SU-DHL-6 (cell line): ENCODE data around the gene CCDC83.

Source experiments
- H2AFZ ChIP-seq: fragments of 200-600 bp; sonication (generic); 2 replicates; pipeline ENCODE4 v1.6.1; 2014; ENCODE audit warnings: low read depth, mild to moderate bottlenecking, moderate library complexity, mixed read lengths, antibody characterized with exemption, low read length; ENCODE audit not compliant: severe bottlenecking
- H3F3A ChIP-seq: fragments of 200-600 bp; shearing (Covaris generic); 2 replicates; pipeline ENCODE4 v1.6.0; 2016; ENCODE audit warnings: antibody characterized with exemption, mild to moderate bottlenecking; ENCODE audit not compliant: insufficient read depth
- H3K27ac ChIP-seq: fragments of 200-600 bp; sonication (generic); 2 replicates; pipeline ENCODE4 v1.5.1; 2016; ENCODE audit warnings: low read depth, mild to moderate bottlenecking, low read length, moderate library complexity, mixed read lengths
- H3K27me3 ChIP-seq: fragments of 200-600 bp; sonication (generic), shearing (Covaris generic); 2 replicates; pipeline ENCODE4 v1.6.0; 2014; ENCODE audit warnings: mild to moderate bottlenecking, low read length
- H3K36me3 ChIP-seq: fragments of 200-600 bp; sonication (generic); 2 replicates; pipeline ENCODE4 v1.6.1; 2014; ENCODE audit warnings: mild to moderate bottlenecking, low read length, mixed read lengths
- H3K4me2 ChIP-seq: fragments of 300-600, 200-600 bp; shearing (Covaris generic), sonication (generic); 2 replicates; pipeline ENCODE4 v1.6.0; 2014; ENCODE audit warnings: low read length, low read depth, mild to moderate bottlenecking; ENCODE audit not compliant: poor library complexity, severe bottlenecking
- H3K4me3 ChIP-seq: fragments of 200-600 bp; sonication (generic); 2 replicates; pipeline ENCODE4 v1.5.1; 2014; ENCODE audit warnings: antibody characterized with exemption, low read length, mild to moderate bottlenecking, mixed read lengths; ENCODE audit not compliant: insufficient read depth, poor library complexity, severe bottlenecking
- H3K79me2 ChIP-seq: fragments of 200-600 bp; sonication (generic); 2 replicates; pipeline ENCODE4 v1.6.1; 2014; ENCODE audit warnings: mild to moderate bottlenecking, low read length, moderate library complexity; ENCODE audit not compliant: insufficient read depth
- H3K9ac ChIP-seq: fragments of 200-600 bp; sonication (generic); 2 replicates; pipeline ENCODE4 v1.7.0; 2014; ENCODE audit warnings: mild to moderate bottlenecking, low read length
- H3K9me2 ChIP-seq: fragments of 200-600 bp; sonication (generic); replicated peaks from 2 replicates; pipeline ENCODE4 v1.6.1; 2014; ENCODE audit warnings: low read length; ENCODE audit not compliant: insufficient read depth
- H3K9me3 ChIP-seq: fragments of 200-600 bp; sonication (generic); 2 replicates; pipeline ENCODE4 v1.6.1; 2014; ENCODE audit warnings: low read length, mixed read lengths; ENCODE audit not compliant: insufficient read depth
- H4K20me1 ChIP-seq: fragments of 200-600 bp; sonication (generic); 2 replicates; pipeline ENCODE4 v1.6.1; 2014; ENCODE audit warnings: low read depth, mild to moderate bottlenecking, antibody characterized with exemption, low read length, moderate library complexity, mixed read lengths
- CTCF ChIP-seq: fragments of 200-600 bp; sonication (generic); IDR thresholded peaks from one replicate; pipeline ENCODE4 v1.5.1; 2017; ENCODE audit warnings: antibody characterized with exemption, mild to moderate bottlenecking, low read length, moderate library complexity; ENCODE audit not compliant: insufficient read depth, poor library complexity, severe bottlenecking
- EZH2phosphoT487 ChIP-seq: fragments of 200-600 bp; sonication (generic), shearing (Covaris generic); conservative IDR thresholded peaks from 2 replicates; pipeline ENCODE4 v1.6.1; 2018; ENCODE audit warnings: mild to moderate bottlenecking, antibody characterized with exemption, low read length, moderate library complexity, mixed read lengths

The CCDC83 gene

DNA sequence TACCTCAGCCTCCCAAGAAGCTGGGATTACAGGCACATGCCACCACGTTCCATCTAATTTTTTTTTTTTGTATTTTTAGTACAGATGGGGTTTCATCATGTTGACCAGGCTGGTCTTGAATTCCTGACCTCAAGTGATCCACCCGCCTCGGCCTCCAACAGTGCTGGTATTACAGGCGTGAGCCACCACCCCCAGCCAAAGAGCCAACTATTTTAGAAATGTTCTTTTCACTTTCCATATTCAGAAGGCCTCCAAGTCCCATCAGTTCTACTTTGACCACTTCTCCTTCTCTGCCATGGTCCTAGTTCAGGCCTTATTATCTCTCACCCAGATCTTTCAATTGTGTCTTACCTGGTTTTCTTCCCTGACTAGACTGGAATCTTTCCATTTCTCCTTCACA lies 48.2 kb downstream of the CCDC83 start:
- no peak overlapping the region for H2AFZ ChIP-seq
- no peaks in the 10 kb centered on the region for H3K79me2 ChIP-seq
- H3K36me3 ChIP-seq, result no peaks in the 10 kb centered on the region
- H3F3A ChIP-seq, result no peaks in the 10 kb centered on the region
- no peaks in the 10 kb centered on the region for H4K20me1 ChIP-seq
- H3K9ac ChIP-seq, result no peak overlapping the region
- no peaks in the 10 kb centered on the region; the same call in 1 of the 2 replicates for H3K9me2 ChIP-seq
- no peak for TF ChIP-seq CTCF
- TF ChIP-seq EZH2phosphoT487, result no peak
- H3K27ac ChIP-seq, result no peak overlapping the region
- H3K27me3 ChIP-seq, result no peaks in the 10 kb centered on the region
- no peak overlapping the region for H3K4me3 ChIP-seq
- no peaks in the 10 kb centered on the region for H3K9me3 ChIP-seq
- no peak overlapping the region for H3K4me2 ChIP-seq

GRCh38 chr11:85903811-85904210 lies 48.6 kb downstream of the CCDC83 start:
- Histone ChIP-seq H3K36me3 (no peaks in the 10 kb centered on the region), H2AFZ (no peak overlapping the region), H3K9me3 (no peaks in the 10 kb centered on the region), H3K79me2 (no peaks in the 10 kb centered on the region), H3K27ac (no peak overlapping the region), H3F3A (no peaks in the 10 kb centered on the region), H3K9ac (no peak overlapping the region), H3K4me2 (no peak overlapping the region), H3K27me3 (no peaks in the 10 kb centered on the region), H4K20me1 (no peaks in the 10 kb centered on the region), H3K9me2 (no peaks in the 10 kb centered on the region; the same call in 1 of the 2 replicates), H3K4me3 (no peak overlapping the region)
- TF ChIP-seq EZH2phosphoT487 (no peak), CTCF (no peak)

DNA sequence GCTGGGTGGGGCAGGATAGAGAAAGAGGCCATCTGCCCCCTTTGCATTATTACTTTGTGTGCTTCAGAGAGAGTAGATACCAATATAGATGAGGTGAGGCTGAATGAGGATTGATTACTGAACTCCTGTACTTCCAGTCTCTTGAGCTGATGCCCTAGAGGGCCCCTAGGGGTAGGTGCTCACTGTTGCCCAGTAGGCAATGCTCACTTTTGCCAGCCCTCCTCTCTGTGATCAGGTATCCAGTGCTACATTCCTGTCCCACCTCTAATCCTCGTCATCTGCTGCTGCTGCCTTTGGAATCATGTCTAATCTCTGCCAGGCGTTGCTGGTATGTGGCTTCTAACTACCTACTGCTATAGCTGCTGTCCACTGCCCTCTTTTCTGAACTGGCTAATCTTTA lies 57.2 kb downstream of the CCDC83 start:
- Histone ChIP-seq H3K4me2 (no peak overlapping the region), H3K79me2 (no peaks in the 10 kb centered on the region), H3K4me3 (no peak overlapping the region), H3K27ac (no peak overlapping the region), H3K36me3 (no peaks in the 10 kb centered on the region), H4K20me1 (no peaks in the 10 kb centered on the region), H3K9me3 (no peaks in the 10 kb centered on the region), H3K27me3 (no peaks in the 10 kb centered on the region), H2AFZ (no peak overlapping the region), H3K9ac (no peak overlapping the region), H3F3A (no peaks in the 10 kb centered on the region), H3K9me2 (no peaks in the 10 kb centered on the region)
- TF ChIP-seq EZH2phosphoT487, result no peak
- no peak for TF ChIP-seq CTCF
